Mammary epithelial cell (primary cell): ENCODE measurements around the gene PDIA6.

ENCODE experiments used
- CTCF ChIP-seq, 2 donors: IDR thresholded peaks in 1 of 2; conservative IDR thresholded peaks in 1 of 2; 2 replicates each; pipeline ENCODE4 v1.5.1; 2011 to 2012; ENCODE audit warnings: inconsistent platforms in 2 of 2, low read length in 2 of 2, mild to moderate bottlenecking in 2 of 2, control low read depth in 1 of 2, low read depth in 1 of 2; ENCODE audit not compliant: insufficient read depth in 1 of 2; ENCODE audit errors: extremely low read depth in 1 of 2
- EZH2 ChIP-seq: IDR thresholded peaks from 2 replicates; pipeline ENCODE4 v1.6.1; 2012; ENCODE audit warnings: low read length, inconsistent platforms, borderline replicate concordance

DNA sequence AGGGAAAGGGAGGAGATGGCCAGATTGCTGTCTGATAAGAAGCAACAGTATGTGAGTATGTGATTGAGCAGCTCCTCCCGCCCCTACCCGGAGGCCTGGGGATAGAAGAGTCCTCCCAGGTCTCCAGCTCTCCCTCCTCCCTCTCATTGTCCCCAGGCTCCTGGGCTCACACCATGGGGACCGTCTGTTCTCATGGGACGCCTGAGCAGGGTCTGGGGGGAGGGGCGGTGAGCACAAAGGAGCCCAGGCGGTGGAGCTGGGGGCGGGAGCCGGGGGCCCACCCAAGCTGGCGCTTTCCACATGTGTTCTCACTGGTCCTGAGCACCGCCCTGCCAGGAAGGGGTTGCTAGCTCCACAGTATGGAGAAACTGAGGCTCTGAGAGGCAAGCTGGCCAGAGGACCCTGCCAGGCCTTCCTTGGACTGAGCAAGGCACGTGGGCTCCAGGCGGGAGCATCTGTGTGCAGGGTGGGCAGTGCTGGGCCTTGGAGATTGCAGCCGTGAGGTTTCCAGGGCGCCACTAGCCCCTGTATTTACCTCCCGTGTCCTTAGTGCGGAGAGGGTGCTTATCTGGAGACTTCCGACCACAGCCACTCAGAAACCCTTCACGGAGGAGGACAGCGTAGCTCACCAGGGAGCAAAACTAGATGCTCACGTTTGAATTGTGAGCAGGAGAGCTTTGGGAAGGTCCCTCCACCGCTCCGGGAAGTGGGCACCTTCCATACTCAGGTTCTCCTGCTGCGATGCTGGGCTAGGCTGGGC is 37.4 kb downstream of the PDIA6 start:
- TF ChIP-seq CTCF (conservative IDR thresholded peaks at IDR 0.05 in 1 of 2, IDR thresholded peaks at IDR 0.05 in 1 of 2; ENCODE audit: extremely low read depth in 1 of 2, insufficient read depth in 1 of 2, low read depth in 1 of 2, low read length in 2 of 2) (no peak), EZH2 (no peak)
